Activated T-cell treated with anti-CD3 and anti-CD28 coated beads, Interleukin-2, amount 50 U/mL, for 24 hours (primary cell): ENCODE data around the gene SSR1.
"Not testable (repeated sequence)": the region's sequence is repeated elsewhere in the genome, so short reads cannot be mapped to it uniquely, and the experiment has no call there.

ENCODE experiments used
- DNase-seq: peaks from one replicate; pipeline ENCODE4 v3.0.0-alpha.2; 2020
- H3K27ac Mint-ChIP-seq: 2 replicates; pipeline ENCODE4 v1.8.0; 2020; ENCODE audit warnings: mild to moderate bottlenecking, mixed read lengths
- H3K27me3 Mint-ChIP-seq: 2 replicates; pipeline ENCODE4 v1.8.0; 2020; ENCODE audit warnings: mixed read lengths
- H3K36me3 Mint-ChIP-seq: 2 replicates; pipeline ENCODE4 v1.8.0; 2020; ENCODE audit warnings: low read depth, mixed read lengths
- H3K4me1 Mint-ChIP-seq: 2 replicates; pipeline ENCODE4 v1.8.0; 2020; ENCODE audit warnings: low read depth, mixed read lengths
- H3K4me3 Mint-ChIP-seq: 2 replicates; pipeline ENCODE4 v1.8.0; 2020; ENCODE audit warnings: mild to moderate bottlenecking, moderate library complexity, mixed read lengths
- H3K9me3 Mint-ChIP-seq: 2 replicates; pipeline ENCODE4 v1.8.0; 2020; ENCODE audit warnings: mixed read lengths

Gene SSR1

GRCh38 chr6:7274525-7274924 lies 38.5 kb downstream of the SSR1 start:
- not testable (repeated sequence) for H3K4me1 Mint-ChIP-seq, H3K36me3 Mint-ChIP-seq, DNase-seq, H3K27me3 Mint-ChIP-seq, H3K27ac Mint-ChIP-seq, H3K9me3 Mint-ChIP-seq, H3K4me3 Mint-ChIP-seq

DNA sequence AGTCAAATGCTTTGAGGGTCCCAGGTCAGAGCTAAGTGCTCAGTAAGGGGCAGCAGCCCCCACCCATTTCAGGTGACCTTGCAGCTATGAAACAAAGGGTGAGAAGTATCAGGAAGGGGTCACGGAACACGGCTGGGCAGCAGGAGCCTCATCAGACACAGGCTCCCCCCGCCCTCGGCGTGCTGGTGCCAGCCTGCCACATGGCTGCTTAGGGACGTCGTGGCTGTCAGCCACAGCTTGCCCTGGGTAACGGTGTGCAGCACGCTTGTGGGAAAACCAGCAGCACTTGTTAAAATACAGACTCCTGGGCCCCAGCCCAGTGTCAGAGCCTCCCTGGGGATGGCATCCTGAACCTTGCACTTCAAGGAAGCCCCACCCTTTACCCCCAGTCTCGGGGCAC lies 39.3 kb downstream of the SSR1 start:
- H3K27ac Mint-ChIP-seq = no peak overlapping the region
- H3K4me3 Mint-ChIP-seq = no peak overlapping the region
- no peaks in the 10 kb centered on the region for H3K9me3 Mint-ChIP-seq
- no peak for DNase-seq
- H3K36me3 Mint-ChIP-seq = no peaks in the 10 kb centered on the region
- H3K27me3 Mint-ChIP-seq = no peaks in the 10 kb centered on the region
- peaks cover 5% of the 10 kb centered on the region for H3K4me1 Mint-ChIP-seq

DNA sequence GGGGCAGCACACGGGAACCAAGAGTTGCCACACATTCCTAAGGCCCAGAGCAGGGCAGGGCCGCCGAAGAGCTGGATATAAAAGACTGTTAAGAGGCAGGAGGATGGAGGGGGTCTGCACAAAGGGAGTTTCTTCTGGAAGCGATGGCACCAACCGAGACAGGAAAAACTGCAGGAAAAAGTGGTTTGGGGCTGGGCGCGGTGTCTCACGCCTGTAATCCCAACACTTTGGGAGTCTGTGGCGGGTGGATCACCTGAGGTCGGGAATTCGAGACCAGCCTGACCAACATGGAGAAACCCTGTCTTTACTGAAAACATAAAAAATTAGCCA lies 41.8 kb downstream of the SSR1 start:
- peaks cover under 1% of the 10 kb centered on the region for H3K9me3 Mint-ChIP-seq
- H3K36me3 Mint-ChIP-seq = no peaks in the 10 kb centered on the region
- H3K4me1 Mint-ChIP-seq = peaks cover 5% of the 10 kb centered on the region
- H3K27ac Mint-ChIP-seq = no peak overlapping the region
- H3K27me3 Mint-ChIP-seq = no peaks in the 10 kb centered on the region
- no peak for DNase-seq
- H3K4me3 Mint-ChIP-seq = no peak overlapping the region

DNA sequence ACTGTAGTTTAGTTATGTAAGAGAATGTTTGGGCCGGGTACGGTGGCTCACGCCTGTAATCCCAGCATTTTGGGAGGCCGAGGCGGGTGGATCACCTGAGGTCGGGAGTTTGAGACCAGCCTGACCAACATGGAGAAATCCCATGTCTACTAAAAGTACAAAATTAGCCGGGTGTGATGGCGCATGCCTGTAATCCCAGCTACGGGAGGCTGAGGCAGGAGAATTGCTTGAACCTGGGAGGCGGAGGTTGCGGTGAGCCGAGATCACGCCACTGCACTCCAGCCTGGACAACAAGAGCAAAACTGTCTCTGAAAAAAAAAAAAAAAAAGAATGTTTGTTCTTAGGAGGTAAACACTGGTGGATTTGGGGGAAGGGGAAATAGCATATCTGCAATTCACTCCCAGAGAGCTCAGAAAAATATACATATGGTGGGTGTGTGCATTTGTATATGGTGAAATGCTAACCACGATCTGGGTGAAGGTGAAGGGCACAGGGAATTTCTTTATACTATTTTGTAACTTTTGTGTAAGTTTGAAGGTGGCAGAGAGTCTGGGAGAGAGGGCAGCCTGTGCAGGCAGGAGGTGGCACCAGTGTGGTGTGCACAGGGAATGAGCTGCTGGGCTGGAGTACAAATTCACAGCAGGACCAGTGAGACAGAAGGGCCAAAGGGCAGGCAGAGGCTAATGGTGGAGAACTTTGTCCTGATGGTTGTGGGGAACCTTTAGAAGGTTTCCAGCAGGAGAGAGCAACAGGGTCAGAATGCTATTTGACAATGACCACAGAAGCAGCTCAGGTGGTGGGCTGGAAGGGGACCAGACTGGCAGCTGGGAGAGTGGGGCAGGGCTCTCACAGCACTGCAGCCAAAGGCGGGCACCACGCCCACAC lies 42.4 kb downstream of the SSR1 start:
- H3K27me3 Mint-ChIP-seq = no peaks in the 10 kb centered on the region
- no peak overlapping the region for H3K4me3 Mint-ChIP-seq
- no peak for DNase-seq
- peaks cover 3% of the 10 kb centered on the region for H3K9me3 Mint-ChIP-seq
- H3K4me1 Mint-ChIP-seq = peaks cover under 1% of the 10 kb centered on the region
- no peak overlapping the region for H3K27ac Mint-ChIP-seq
- no peaks in the 10 kb centered on the region for H3K36me3 Mint-ChIP-seq

GRCh38 chr6:7269816-7270215 lies 43.2 kb downstream of the SSR1 start:
- Mint-ChIP-seq H3K27me3 (no peaks in the 10 kb centered on the region), H3K4me3 (no peak overlapping the region), H3K4me1 (no peaks in the 10 kb centered on the region), H3K27ac (no peak overlapping the region), H3K9me3 (peaks cover 3% of the 10 kb centered on the region), H3K36me3 (no peaks in the 10 kb centered on the region)
- DNase-seq = no peak

- DNase-seq = no peak
Measured at GRCh38 chr6:7268816-7269555, 44.0 kb downstream of the SSR1 start.

GRCh38 chr6:7268362-7268761 lies 44.6 kb downstream of the SSR1 start:
- Mint-ChIP-seq H3K9me3 (peaks cover 3% of the 10 kb centered on the region), H3K4me1 (no peaks in the 10 kb centered on the region), H3K36me3 (no peaks in the 10 kb centered on the region), H3K27ac (no peak overlapping the region), H3K4me3 (no peak overlapping the region), H3K27me3 (no peaks in the 10 kb centered on the region)
- no peak for DNase-seq

More at GRCh38 chr6:7268816-7269555, 44.0 kb downstream of the SSR1 start:
- Mint-ChIP-seq H3K4me3 (no peak overlapping the region), H3K4me1 (no peaks in the 10 kb centered on the region), H3K36me3 (no peaks in the 10 kb centered on the region), H3K27me3 (no peaks in the 10 kb centered on the region), H3K9me3 (peaks cover 3% of the 10 kb centered on the region), H3K27ac (no peak overlapping the region)

- no peak overlapping the region for H3K4me3 Mint-ChIP-seq
- H3K27ac Mint-ChIP-seq = no peak overlapping the region
- DNase-seq = no peak
- H3K4me1 Mint-ChIP-seq = no peaks in the 10 kb centered on the region
- H3K27me3 Mint-ChIP-seq = peaks cover 4% of the 10 kb centered on the region
- H3K9me3 Mint-ChIP-seq = peaks cover 3% of the 10 kb centered on the region
- no peaks in the 10 kb centered on the region for H3K36me3 Mint-ChIP-seq
Measured at GRCh38 chr6:7267466-7268091, 45.4 kb downstream of the SSR1 start.

DNA sequence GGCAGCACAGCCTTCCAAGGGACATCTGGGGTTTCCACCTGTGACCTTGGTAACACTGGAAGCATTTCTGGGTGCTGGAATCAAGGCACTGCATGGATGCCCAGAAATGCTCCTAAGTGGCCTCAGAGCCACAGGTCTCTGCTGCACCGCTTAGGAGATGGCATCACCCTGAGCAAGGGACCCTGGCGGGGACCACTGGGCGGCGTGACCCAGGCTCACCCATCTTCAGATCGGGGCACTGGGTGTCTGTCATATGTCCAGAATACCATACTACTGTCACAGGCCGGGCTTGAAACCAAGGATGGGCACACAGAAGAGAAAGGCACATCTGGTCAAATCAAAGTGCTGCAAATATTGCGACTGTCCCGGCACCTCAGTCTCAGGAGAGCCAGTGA lies 45.9 kb downstream of the SSR1 start:
- no peak overlapping the region for H3K27ac Mint-ChIP-seq
- H3K4me1 Mint-ChIP-seq = peaks cover under 1% of the 10 kb centered on the region
- peaks cover 3% of the 10 kb centered on the region for H3K9me3 Mint-ChIP-seq
- no peak overlapping the region for H3K4me3 Mint-ChIP-seq
- peaks cover 8% of the 10 kb centered on the region for H3K27me3 Mint-ChIP-seq
- no peaks in the 10 kb centered on the region for H3K36me3 Mint-ChIP-seq
- no peak for DNase-seq

DNA sequence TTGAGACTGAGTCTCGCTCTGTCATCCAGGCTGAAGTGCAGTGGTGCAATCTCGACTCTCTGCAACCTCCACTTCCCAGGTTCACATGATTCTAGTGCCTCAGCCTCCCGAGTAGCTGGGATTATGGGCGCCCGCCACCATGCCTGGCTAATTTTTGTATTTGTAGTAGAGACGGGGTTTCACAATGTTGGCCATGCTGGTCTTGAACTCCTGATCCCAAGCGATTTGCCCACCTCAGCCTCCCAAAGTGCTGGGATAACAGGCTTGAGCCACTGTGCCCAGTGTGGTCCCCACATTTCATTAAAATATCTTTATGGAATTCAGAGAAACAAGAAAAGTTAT lies 47.6 kb downstream of the SSR1 start:
- H3K36me3 Mint-ChIP-seq, H3K27ac Mint-ChIP-seq, H3K4me3 Mint-ChIP-seq, DNase-seq, H3K9me3 Mint-ChIP-seq: not testable (repeated sequence)
- Mint-ChIP-seq H3K4me1 (peaks cover 16% of the 10 kb centered on the region), H3K27me3 (peaks cover 23% of the 10 kb centered on the region)

DNA sequence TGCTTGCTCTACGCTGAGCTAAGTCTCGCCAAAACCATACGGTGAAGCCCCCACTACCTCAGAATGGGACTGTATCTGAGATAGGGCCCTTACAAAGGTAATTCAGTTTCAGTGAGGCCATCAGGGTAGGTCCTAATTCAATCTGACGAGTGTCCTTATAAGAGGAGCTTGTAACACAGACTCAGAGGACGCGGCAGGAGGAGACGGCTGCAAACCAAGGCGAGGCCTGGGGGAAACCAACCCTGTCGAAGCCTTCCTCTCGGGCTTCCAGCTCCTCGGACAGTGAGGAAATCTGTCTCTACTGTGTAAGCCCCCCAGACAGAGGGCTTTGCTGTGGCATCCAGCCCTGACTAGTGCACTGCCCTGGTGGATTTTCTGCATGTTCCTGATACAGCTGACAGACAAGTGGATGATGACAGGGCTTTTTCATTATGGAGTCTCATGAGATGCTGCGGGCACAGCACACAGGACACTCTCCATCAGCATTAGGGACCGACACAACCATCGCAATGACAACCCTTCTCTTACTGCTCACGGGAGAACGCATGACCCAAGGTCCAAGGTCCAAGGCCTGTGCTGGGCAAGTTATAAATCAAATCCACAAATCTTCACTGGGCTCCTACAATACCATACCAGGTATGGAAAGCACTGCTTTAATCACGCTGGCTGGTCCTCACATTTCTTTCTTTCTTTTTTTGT lies 48.2 kb downstream of the SSR1 start:
- Mint-ChIP-seq H3K9me3 (peaks cover 3% of the 10 kb centered on the region), H3K4me1 (peaks cover 16% of the 10 kb centered on the region), H3K27ac (no peak overlapping the region), H3K4me3 (no peak overlapping the region), H3K36me3 (no peaks in the 10 kb centered on the region), H3K27me3 (peaks cover 27% of the 10 kb centered on the region)
- no peak for DNase-seq

GRCh38 chr6:7264041-7264440 lies 49.0 kb downstream of the SSR1 start:
- no peak for DNase-seq
- Mint-ChIP-seq H3K27ac (no peak overlapping the region), H3K4me1 (peaks cover 16% of the 10 kb centered on the region), H3K9me3 (peaks cover 3% of the 10 kb centered on the region), H3K27me3 (peaks cover 34% of the 10 kb centered on the region), H3K4me3 (no peak overlapping the region), H3K36me3 (no peaks in the 10 kb centered on the region)

DNA sequence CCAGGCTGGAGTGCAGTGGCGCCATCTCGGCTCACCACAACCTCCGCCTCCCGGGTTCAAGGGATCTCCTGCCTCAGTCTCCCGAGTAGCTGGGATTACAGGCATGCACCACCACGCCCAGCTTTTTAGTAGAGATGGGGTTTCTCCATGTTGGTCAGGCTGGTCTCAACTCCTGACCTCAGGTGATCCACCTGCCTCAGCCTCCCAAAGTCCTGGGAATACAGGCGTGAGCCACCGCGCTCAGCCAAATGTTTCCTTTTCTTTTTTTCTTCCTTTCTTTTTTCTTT lies 49.5 kb downstream of the SSR1 start:
- Mint-ChIP-seq H3K27me3 (peaks cover 38% of the 10 kb centered on the region), H3K4me1 (peaks cover 16% of the 10 kb centered on the region)
- H3K36me3 Mint-ChIP-seq, H3K4me3 Mint-ChIP-seq, H3K27ac Mint-ChIP-seq, H3K9me3 Mint-ChIP-seq, DNase-seq: not testable (repeated sequence)

DNA sequence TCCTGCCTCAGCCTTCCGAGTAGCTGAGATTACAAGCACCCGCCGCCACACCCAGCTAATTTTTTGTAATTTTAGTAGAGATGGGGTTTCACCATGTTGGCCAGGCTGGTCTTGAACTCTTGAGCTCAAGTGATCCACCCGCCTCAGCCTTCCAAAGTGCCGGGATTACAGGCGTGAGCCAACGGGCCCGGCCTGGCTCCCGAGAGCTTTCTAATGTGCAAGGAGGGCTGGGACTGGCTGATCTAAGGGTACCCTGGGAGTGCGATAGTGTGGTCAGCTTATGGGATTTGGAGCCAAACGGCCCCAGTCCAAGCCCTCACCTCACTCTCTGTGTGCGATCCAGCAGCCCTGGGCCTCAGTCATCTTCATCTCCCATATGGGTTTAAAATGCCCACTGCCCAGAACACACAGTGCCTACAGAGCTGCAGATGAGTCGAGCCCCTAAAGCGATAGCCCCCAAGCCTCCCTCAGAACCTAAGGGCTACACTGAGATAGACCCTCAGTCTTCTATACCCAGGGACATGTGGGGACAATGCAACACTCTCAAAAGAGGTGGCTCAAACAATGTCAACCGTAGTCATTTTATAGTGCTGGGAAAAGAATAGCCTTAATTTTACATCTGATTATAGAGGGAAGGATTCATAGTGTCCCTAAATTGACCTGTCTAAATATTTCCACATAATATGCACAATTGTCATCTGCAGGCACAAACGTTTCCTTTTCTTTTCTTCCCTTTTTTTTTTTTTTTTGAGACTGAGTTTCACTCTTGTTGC lies 50.1 kb downstream of the SSR1 start:
- H3K27me3 Mint-ChIP-seq = peaks cover 38% of the 10 kb centered on the region
- peaks cover 3% of the 10 kb centered on the region for H3K9me3 Mint-ChIP-seq
- DNase-seq = peak; percentile 17
- no peaks in the 10 kb centered on the region for H3K36me3 Mint-ChIP-seq
- H3K4me1 Mint-ChIP-seq = peaks cover 16% of the 10 kb centered on the region
- H3K4me3 Mint-ChIP-seq = no peak overlapping the region
- no peak overlapping the region for H3K27ac Mint-ChIP-seq
